Measurements from ENCODE around the gene HS3ST6.

The HS3ST6 gene

DNA sequence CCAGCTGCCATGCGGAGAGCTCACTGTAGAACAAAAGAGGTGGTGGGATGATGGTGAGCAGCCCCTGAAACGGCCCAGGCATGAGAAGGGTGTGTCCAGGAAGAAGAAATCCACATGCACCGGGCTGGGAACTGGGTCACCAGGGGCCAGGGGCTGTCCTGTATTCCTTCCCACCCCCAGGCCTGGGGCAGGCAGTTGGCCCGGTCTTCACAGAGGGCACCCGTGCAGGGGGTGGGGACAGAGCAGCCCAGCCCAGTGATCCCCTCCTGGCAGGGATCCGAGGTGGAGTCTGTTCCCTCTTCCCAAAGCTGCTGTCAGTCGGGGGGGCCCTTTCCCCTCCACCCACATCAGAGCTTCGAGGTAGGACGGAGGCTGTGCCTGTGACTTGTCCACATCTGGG is 9.2 kb downstream of the HS3ST6 start:
- DNase-seq (ENCODE audit: low read depth): no peak
- H3K4me3 ChIP-seq (ENCODE audit: low read depth, low read length): no peak overlapping the region
- no peak for TF ChIP-seq CTCF (IDR thresholded peaks at IDR 0.05; ENCODE audit: insufficient read depth, low read depth, low read length, missing control alignments)

DNA sequence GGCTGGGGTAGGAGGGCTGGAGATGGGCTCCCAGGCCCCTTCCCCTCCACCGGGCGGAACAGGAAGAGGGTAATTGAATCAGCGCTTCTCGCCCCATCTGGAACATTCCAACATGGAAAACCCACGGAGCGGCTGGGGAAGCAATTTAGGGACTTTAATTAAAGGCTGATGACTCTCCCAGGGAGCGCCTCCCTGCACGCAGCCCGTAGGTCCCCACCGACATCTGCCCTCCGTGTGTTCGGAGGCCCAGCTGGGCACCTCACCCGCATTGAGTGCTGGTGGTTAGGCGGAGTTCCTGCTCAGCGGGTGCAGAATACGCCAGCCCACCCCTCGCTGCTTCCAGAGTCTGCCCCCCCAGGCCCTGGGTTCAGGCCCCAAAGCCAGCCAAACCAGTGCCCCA is 10.0 kb downstream of the HS3ST6 start:
- no peak for DNase-seq (ENCODE audit: low read depth)
- no peak for TF ChIP-seq CTCF (IDR thresholded peaks at IDR 0.05; ENCODE audit: insufficient read depth, low read depth, low read length, missing control alignments)
- no peak overlapping the region for H3K4me3 ChIP-seq (ENCODE audit: low read depth, low read length)

- no peak for TF ChIP-seq CTCF (IDR thresholded peaks at IDR 0.05; ENCODE audit: insufficient read depth, low read depth, low read length, missing control alignments)
- DNase-seq (ENCODE audit: low read depth): no peak
These were observed 10.9 kb downstream of the HS3ST6 start for GRCh38 chr16:1907226-1907860.

DNA sequence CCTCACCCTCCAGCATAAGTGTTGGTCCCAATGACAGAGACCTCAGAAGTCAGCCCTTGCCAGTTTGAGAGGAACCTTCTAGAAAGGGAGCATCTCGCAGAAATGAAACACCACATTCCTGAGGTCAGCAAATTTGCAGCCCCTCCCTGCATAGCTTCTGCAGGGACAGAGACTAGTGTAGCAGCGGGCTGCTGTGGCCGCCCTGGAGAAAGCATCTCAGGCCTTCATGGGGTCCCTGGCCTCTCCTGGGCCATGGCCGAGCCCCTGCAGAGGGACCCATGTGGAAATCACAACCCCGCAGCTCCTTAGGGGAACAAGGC is 11.4 kb downstream of the HS3ST6 start:
- no peak for DNase-seq (ENCODE audit: low read depth)
- TF ChIP-seq CTCF (IDR thresholded peaks at IDR 0.05; ENCODE audit: insufficient read depth, low read depth, low read length, missing control alignments): no peak
- no peak overlapping the region for H3K4me3 ChIP-seq (ENCODE audit: low read depth, low read length)

More at GRCh38 chr16:1907226-1907860, 10.9 kb downstream of the HS3ST6 start:
- no peak overlapping the region for H3K4me3 ChIP-seq (ENCODE audit: low read depth, low read length)

- TF ChIP-seq CTCF (IDR thresholded peaks at IDR 0.05; ENCODE audit: insufficient read depth, low read depth, low read length, missing control alignments): no peak
- H3K4me3 ChIP-seq (ENCODE audit: low read depth, low read length): no peak overlapping the region
- no peak for DNase-seq (ENCODE audit: low read depth)
These were observed 12.0 kb downstream of the HS3ST6 start for GRCh38 chr16:1906055-1906845.

DNA sequence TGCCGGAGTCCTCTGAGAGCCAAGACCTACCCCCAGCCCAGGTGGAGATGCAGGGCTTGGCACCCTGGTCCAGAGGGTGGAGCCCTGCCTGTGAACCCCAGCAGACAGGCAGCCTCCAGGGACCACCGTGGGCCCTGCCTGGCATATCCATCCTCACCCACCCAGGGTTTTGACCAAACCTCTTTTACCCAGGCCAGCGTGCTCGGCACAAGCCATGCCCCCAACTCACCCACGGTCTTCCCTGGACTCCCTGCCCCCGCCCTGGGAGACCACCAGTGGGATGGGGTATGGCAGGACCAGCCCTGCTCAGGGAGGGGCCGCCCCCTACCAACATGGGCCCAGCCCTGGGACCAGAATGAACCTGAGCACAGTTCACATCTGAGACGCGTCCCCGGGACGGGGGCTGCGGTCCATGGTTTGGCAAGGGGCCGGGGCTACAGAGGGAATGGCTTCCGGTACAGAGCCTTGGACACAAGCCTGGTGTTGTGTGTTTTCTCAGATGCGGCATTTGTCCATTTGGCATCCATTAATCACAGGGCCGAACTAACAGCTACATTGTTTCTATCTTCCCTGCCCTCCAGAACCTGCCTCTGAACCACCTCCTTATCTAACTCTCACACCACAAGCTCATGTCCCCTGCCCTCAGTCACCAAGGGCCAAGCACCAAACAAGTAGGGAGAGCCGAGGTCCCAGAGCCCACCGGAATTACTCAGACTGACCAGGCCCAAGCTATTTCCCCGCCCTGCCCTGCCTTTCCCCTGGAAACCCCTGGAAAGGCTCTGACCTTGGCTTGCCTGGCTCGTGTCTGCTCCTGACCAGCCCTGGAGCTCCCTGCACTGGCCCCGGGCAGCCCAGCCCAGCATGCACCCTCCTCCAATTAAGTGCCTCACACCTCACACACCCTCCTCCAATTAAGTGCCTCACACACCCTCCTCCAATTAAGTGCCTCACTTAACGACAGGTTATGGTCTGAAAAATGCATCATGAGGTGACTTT is 14.1 kb downstream of the HS3ST6 start:
- no peak for DNase-seq (ENCODE audit: low read depth)
- H3K4me3 ChIP-seq (ENCODE audit: low read depth, low read length): no peak overlapping the region
- no peak for TF ChIP-seq CTCF (IDR thresholded peaks at IDR 0.05; ENCODE audit: insufficient read depth, low read depth, low read length, missing control alignments)

All from GM12865 (cell line).